CD4-positive, alpha-beta T cell treated with Interleukin-1 beta for 1 hour (primary cell): ENCODE results near the gene NFKBIE.

Experiments
- DNase-seq, 2 donors: peaks; one replicate each; pipeline ENCODE4 v3.0.0-alpha.2; 2020 to 2022

The NFKBIE gene

DNA sequence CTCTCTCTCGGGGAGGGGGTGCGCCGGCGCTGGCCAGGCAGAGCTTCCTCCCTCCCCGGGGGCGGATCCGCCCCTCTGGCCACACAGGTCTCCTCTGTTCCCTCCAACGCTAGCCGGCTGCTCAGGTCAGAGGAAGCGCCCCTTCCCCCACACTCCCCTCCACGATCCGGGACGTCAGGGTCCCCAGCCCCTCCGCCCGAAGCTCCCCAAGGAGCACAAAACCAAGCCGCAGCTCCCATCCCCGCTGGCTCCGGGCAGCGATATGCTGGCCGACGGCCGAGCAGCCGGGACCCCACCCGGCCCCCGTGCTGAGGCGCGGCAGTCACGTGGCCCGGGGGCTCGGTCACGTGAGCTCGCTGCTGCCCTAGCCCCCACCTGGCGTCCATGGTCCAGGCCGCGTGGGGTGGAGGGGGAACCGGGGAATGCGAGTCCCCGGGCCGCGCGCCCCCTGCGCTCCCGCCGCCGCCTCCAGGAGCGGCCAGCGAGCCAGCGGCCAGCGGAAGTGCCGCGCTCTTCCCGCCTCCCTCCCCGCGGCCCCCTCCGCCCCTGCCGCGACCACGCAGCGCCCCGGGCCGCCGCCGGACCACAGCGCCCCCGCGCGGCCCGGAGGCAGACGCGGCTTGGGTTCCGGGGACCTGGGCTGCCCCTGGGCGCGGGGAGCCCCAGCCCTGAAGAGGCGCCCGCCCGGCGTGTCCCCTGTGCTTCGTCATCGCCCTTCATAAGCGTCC is 8.2 kb downstream of the NFKBIE start, which contains the start of gene SLC35B2:
Gene SLC35B2, minus strand, starts transcription at position 504 of the 728 bp plus-strand sequence. Its CDS starts 118 bp downstream, at position 386.
- DNase-seq, result peak; percentile 78 to 81

- no peak for DNase-seq
Observed at GRCh38 chr6:44256775-44257024, 8.7 kb downstream of the NFKBIE start.

- no peak for DNase-seq
Observed at GRCh38 chr6:44255871-44256774, 9.2 kb downstream of the NFKBIE start.

GRCh38 chr6:44255105-44255808 is 10.1 kb downstream of the NFKBIE start:
- peak in 1 of 2 donors; percentile 43 for DNase-seq

GRCh38 chr6:44254191-44255104 is 10.9 kb downstream of the NFKBIE start:
- peak in 1 of 2 donors; percentile 37 for DNase-seq

DNA sequence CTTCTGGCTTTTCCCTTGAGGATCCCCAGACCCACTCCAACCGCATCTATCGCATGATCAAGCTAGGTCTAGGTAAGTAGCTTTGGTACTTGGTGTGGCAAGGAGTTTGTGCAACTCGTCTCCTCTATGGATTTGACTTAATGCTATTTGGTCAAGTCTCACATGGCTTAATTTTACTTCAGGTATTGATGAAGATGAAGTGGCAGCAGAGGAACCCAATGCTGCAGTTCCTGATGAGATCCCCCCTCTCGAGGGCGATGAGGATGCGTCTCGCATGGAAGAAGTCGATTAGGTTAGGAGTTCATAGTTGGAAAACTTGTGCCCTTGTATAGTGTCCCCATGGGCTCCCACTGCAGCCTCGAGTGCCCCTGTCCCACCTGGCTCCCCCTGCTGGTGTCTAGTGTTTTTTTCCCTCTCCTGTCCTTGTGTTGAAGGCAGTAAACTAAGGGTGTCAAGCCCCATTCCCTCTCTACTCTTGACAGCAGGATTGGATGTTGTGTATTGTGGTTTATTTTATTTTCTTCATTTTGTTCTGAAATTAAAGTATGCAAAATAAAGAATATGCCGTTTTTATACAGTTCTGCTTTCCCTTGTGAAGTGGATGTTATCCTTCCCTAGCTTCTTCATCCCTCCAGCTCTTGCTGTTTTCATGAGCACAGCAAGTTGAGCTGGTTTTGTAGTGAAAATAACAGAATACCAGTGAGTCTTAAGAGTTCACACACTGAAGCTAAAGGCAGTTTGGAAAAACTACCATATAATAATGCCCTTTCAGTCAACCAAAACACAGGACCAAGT is 11.8 kb downstream of the NFKBIE start:
- peak; percentile 62 to 73 for DNase-seq

DNA sequence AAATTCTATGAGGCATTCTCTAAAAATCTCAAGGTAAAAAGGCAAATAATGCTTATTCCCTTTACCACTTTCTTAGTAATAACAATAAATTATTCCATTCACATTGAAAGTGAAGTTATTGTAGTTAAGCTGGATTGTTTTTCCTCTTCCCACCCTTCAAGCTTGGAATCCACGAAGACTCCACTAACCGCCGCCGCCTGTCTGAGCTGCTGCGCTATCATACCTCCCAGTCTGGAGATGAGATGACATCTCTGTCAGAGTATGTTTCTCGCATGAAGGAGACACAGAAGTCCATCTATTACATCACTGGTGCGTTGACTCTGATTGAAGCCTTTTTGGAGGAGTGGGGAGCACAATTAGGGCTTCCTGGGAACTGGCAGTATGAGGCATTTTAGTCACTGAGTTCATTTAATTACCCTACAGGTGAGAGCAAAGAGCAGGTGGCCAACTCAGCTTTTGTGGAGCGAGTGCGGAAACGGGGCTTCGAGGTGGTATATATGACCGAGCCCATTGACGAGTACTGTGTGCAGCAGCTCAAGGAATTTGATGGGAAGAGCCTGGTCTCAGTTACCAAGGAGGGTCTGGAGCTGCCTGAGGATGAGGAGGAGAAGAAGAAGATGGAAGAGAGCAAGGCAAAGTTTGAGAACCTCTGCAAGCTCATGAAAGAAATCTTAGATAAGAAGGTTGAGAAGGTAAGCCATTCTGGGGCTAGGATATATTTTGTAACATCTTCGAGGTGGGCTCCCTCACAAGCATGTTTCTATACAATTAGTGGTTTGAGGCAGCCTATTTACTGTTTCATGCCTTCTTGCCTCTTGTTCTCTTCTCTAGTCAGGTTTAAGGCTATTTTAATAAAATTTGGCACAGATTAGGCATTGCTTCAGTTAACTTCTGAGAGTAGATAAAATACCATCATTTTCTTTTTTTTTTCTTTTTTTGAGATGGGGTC is 13.5 kb downstream of the NFKBIE start:
- no peak for DNase-seq

DNA sequence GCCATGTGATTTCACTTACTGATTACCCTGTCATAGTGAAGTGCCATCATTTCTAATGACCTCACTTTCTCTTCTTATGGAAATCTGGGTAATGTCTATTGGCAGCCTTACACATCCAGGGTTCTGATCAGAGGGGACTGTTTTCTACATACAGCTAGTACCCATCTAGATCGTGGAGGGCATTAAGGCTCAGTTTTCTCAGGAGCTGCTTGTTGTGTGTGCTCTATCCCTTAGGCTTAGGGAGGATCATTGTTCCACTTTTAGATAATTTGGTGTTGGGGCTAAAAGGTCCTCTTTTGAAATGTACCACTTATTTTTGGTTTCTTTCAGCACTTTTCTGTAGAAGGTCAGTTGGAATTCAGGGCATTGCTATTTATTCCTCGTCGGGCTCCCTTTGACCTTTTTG is 14.6 kb downstream of the NFKBIE start:
- no peak for DNase-seq

DNA sequence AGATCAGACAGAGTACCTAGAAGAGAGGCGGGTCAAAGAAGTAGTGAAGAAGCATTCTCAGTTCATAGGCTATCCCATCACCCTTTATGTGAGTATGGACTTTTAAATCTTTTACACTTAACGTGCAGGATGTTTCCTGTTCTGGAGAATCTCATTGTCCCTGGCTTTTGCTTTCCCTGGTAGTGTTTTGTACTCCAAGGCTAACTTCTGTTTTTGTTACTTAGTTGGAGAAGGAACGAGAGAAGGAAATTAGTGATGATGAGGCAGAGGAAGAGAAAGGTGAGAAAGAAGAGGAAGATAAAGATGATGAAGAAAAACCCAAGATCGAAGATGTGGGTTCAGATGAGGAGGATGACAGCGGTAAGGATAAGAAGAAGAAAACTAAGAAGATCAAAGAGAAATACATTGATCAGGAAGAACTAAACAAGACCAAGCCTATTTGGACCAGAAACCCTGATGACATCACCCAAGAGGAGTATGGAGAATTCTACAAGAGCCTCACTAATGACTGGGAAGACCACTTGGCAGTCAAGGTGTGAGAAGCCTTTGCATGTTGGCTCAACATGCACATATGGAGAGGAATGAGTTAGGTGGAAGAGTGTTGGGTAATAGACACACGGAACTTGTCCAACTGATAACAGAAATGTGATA is 15.2 kb downstream of the NFKBIE start:
- DNase-seq, result no peak

DNA sequence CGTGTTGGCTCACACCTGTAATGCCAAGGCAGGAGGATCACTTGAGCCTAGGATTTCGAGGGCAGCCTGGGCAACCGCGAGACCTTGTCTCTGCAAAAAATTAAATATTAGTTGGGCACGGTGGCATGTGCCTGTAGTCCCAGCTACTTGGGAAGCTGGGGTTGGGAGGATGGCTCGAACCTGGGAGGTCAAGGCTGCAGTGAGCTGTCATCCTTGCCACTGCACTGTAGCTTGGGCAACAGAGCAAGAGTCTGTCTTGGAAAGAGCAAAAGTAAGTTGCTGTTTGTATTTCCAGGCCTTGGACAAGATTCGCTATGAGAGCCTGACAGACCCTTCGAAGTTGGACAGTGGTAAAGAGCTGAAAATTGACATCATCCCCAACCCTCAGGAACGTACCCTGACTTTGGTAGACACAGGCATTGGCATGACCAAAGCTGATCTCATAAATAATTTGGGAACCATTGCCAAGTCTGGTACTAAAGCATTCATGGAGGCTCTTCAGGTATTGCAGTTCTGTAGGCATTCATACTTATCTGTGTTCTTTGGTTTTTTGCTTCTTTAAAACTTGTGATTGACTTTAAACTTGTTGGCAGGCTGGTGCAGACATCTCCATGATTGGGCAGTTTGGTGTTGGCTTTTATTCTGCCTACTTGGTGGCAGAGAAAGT is 16.1 kb downstream of the NFKBIE start:
- no peak for DNase-seq

DNA sequence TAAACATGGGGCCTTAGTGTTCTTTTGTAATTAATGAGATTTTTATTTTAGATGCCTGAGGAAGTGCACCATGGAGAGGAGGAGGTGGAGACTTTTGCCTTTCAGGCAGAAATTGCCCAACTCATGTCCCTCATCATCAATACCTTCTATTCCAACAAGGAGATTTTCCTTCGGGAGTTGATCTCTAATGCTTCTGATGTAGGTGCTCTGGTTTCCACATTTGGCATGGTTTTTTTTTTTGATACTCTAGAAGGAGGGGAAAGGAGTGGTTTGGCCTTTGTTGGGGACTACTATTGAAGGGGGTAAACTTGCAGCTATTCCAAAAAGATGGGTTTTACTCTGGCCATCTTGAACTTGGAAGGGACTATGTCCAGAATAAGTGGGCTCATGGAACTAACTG is 16.8 kb downstream of the NFKBIE start:
- DNase-seq, result no peak

DNA sequence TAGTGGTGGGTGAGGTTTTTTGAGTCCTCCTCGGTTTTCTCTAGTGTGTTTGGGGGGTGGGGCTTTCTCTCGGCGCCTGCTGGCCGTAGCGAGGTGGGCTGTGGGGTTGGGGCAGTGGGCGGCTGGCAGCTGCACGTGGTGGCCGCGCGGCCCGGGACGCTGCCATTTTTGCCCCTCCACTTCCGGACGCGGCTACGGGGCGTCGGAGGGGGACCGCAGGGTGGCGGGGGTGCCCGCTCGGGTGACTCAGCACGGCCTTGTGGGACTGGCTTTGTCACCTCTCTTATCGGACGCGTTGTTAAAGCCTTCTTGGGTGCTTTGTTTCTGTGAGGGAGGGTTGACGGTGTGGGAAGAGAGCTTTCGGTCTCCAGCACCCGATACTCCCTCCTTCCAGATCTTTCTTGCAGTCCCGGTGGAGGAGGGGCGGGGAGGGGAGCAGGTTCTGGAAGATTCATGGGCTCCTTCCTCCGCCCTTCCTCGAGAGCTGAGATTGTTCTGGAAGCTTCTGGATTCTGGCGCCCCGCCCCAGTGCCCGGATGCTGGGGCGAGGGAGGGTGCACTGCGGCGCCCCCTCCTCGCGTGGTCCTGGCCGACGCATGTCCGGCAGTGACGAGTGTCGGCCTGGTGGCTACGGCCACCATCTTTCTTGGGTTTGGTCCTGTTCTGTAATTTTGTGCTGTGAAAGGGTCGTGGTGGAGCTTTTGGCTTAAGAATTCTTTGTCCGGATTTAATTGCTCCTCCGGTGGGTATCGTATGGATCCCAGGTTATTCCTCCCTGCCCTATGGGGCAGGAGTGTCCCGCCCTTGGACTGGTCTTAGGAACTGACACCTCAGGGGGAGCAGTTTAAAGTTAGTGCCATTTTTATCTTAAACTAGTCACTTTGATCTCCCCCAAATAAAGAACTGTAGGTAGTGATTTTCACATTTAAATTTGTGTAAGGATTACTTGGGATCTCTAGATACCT is 17.7 kb downstream of the NFKBIE start:
- DNase-seq, result peak; percentile 88

DNA sequence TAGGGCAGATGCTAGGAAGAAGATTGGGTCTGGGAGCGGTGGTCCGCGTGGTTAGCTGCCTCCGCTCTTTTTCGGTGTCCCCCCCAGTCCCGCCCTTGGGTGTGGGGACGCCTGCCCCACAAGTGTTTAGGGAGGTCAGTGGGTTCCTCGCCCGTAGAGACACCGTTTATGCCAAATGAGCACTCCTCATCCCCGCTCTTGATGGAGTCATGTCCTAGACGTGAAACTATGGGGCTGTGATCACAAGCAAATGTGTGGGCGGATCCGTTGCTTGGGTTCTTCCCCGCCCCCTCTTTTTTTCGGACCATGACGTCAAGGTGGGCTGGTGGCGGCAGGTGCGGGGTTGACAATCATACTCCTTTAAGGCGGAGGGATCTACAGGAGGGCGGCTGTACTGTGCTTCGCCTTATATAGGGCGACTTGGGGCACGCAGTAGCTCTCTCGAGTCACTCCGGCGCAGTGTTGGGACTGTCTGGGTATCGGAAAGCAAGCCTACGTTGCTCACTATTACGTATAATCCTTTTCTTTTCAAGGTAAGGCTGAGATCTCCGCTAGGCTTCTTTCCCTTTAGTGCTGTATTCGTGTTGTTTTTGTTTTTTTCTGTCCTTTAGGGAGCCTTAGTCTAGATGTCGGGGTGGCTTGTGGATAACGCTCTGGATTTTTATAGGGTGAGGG is 18.6 kb downstream of the NFKBIE start, which contains the start of gene HSP90AB1:
Gene HSP90AB1, plus strand, starts transcription at position 439 of the 675 bp plus-strand sequence. CDS start 1,529 bp downstream, outside the sequence.
- peak; percentile 98 for DNase-seq

GRCh38 chr6:44245912-44246662 is 19.3 kb downstream of the NFKBIE start:
- DNase-seq, result peak; percentile 87 to 88

DNA sequence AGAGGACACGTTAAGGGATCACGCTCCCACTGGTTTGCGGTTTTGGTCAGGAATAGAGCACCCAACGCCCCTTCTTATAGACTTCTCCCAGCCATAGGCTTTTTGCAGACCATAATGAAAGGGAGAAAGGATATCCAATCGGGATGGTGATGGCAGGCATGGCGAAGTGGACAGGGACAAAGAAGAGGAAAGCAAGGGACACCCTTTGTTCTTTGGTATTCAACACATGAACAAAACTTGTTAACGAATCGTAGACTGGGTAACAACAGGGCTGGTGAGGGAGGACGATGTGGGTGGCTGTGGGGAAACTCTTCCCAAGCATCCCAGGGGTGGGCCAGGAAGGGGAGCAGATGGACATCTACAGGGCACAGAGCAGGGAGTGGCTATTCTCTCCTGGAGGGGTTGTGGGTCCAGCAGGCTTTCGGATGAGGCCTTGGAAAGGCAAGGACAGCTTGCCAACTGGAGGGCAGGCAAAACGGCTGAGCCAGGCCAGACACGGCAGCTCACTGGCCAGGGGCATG is 19.9 kb downstream of the NFKBIE start:
- DNase-seq, result no peak

- no peak for DNase-seq
Observed at GRCh38 chr6:44243345-44243744, 22.0 kb downstream of the NFKBIE start.
